Prostate gland (tissue), 2 donors: Measurements from ENCODE around the gene HNRNPL.

Experiments used
- POLR2AphosphoS5 ChIP-seq: sonication (generic); formaldehyde crosslinking; IDR thresholded peaks from one replicate; pipeline ENCODE4 v1.6.1; 2017; ENCODE audit warnings: antibody characterized with exemption
- TF ChIP-seq, protein P1 (sequence below), 4 experiments: fragments of 200-600 bp in 2 of 4; fragments of 450-650 bp in 2 of 4; sonication (generic) in 2 of 4; IDR thresholded peaks; 1 replicate in 3 of 4; 2 replicates in 1 of 4; pipeline ENCODE4 v1.5.1; 2016 to 2019; ENCODE audit warnings: antibody characterized with exemption in 4 of 4, mild to moderate bottlenecking in 2 of 4, moderate library complexity in 2 of 4

DNA sequence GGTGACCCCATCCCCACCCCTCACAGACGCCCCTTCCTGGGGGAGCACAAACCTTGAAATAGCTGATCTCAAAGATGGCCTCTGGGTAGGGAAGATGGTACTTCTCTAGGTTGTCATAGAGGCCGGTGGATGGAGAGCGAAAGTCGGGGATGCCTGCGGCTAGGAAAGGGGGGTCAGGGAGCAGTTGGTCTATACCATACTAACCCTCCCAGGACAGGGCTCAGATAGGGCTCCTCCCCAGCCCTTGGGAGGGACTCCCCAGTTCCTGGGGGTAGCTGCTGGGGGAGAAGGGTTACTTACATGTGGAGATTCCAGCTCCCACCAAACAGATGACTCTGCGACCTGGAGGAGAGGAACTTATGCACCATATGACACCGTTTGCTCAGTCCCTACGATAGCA lies 40.0 kb upstream of the HNRNPL start:
- TF ChIP-seq, protein P1, sequence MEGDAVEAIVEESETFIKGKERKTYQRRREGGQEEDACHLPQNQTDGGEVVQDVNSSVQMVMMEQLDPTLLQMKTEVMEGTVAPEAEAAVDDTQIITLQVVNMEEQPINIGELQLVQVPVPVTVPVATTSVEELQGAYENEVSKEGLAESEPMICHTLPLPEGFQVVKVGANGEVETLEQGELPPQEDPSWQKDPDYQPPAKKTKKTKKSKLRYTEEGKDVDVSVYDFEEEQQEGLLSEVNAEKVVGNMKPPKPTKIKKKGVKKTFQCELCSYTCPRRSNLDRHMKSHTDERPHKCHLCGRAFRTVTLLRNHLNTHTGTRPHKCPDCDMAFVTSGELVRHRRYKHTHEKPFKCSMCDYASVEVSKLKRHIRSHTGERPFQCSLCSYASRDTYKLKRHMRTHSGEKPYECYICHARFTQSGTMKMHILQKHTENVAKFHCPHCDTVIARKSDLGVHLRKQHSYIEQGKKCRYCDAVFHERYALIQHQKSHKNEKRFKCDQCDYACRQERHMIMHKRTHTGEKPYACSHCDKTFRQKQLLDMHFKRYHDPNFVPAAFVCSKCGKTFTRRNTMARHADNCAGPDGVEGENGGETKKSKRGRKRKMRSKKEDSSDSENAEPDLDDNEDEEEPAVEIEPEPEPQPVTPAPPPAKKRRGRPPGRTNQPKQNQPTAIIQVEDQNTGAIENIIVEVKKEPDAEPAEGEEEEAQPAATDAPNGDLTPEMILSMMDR (IDR thresholded peaks at IDR 0.05): no peak
- TF ChIP-seq POLR2AphosphoS5: no peak
